Activated naive CD4-positive, alpha-beta T cell treated with anti-CD3 and anti-CD28 coated beads, Interleukin-2, amount 10 ng/mL, durations not matched to agents 7 days and 5 days (primary cell): Measurements from ENCODE around the gene LURAP1L.

Source experiments
- CTCF ChIA-PET: fragments of 350-600 bp; sonication (Branson Sonifier 250); formaldehyde crosslinking; loops from one replicate; lab custom pipeline; 2021; ENCODE audit warnings: antibody characterized with exemption; lab: Charles Lee
- DNase-seq: peaks from one replicate; pipeline ENCODE4 v3.0.0-alpha.2; 2020
- H3K27ac Mint-ChIP-seq: one replicate; pipeline ENCODE4 v1.8.0; 2021; ENCODE audit warnings: mild to moderate bottlenecking, moderate library complexity, mixed read lengths
- H3K27me3 Mint-ChIP-seq: one replicate; pipeline ENCODE4 v1.8.0; 2021; ENCODE audit warnings: mild to moderate bottlenecking, mixed read lengths
- H3K36me3 Mint-ChIP-seq: one replicate; pipeline ENCODE4 v1.8.0; 2021; ENCODE audit warnings: mixed read lengths
- H3K4me1 Mint-ChIP-seq: one replicate; pipeline ENCODE4 v1.8.0; 2021; ENCODE audit warnings: mixed read lengths
- H3K4me3 Mint-ChIP-seq: one replicate; pipeline ENCODE4 v1.8.0; 2021; ENCODE audit warnings: mild to moderate bottlenecking, moderate library complexity, mixed read lengths
- H3K9me3 Mint-ChIP-seq: one replicate; pipeline ENCODE4 v1.8.0; 2021; ENCODE audit warnings: mixed read lengths

The LURAP1L gene

DNA sequence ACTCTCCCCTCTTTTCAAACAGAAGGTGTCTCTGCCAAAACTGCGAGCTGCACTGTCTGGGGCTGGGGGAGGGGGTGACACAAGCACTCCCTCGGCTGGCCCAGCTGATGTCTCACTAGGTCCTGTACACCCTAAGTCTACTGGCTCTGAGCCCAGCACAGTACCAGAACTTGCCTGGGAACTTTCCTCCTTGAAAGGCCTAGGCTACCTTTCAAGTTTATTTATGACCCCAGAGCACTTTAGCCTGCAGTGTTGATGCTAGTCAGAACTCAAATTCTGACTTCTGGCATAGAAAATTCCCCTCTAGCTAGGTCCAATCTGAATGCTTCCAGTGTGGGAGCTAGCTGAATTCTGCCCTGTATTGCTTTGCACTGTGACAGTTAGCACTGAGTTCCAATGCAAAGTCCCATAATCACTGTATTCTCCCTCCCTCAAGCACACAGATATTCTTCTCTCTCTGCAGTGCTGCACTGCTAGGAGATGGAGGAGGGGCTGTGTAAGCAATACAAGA is 10.5 kb downstream of the LURAP1L start:
- Mint-ChIP-seq H3K27ac (no peak overlapping the region), H3K4me3 (no peak overlapping the region), H3K36me3 (no peaks in the 10 kb centered on the region), H3K27me3 (no peaks in the 10 kb centered on the region), H3K9me3 (no peaks in the 10 kb centered on the region), H3K4me1 (no peaks in the 10 kb centered on the region)
- CTCF ChIA-PET, result no interaction called here
- no peak for DNase-seq

DNA sequence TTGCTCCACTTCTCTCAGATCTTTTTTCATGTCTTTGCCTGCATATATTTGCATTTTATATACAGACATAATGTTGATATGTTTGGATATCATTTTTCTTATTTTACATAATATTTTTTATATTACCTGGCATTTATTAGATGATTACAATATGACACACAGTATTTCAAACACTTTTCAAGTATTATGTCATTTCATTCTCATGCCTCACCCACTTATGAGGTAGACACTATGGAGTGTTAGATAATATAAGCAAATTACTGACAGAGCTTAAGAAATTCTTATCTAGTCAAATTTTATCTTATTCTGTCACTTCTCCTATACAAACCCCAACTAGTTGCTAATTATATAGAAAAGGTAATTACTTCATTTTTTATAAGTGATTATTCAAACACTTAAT is 11.1 kb downstream of the LURAP1L start:
- Mint-ChIP-seq H3K27ac (no peak overlapping the region), H3K36me3 (no peaks in the 10 kb centered on the region), H3K27me3 (no peaks in the 10 kb centered on the region), H3K4me1 (no peaks in the 10 kb centered on the region), H3K9me3 (no peaks in the 10 kb centered on the region), H3K4me3 (no peak overlapping the region)
- no peak for DNase-seq
- CTCF ChIA-PET, result no interaction called here

DNA sequence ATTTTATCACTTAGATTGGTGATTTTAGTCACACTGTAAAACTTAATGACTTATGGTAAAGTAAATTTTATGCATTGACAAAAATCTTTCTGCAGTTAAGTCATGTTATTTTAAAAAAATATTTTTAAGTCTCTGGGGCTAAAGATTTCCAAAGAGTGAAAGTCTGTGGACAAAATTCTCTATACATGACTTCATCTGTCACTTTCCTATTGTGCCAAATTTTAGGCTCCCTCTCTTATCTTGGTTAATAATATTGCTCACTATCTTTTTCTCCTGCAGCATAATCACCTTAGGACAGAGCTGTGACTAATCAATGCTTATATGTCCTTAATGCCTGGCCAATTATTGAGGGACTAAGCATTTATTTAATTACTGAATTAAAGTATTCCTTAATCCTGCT is 15.2 kb downstream of the LURAP1L start:
- Mint-ChIP-seq H3K27me3 (no peaks in the 10 kb centered on the region), H3K9me3 (no peaks in the 10 kb centered on the region), H3K4me1 (no peaks in the 10 kb centered on the region), H3K27ac (no peak overlapping the region), H3K36me3 (no peaks in the 10 kb centered on the region), H3K4me3 (no peak overlapping the region)
- CTCF ChIA-PET, result no interaction called here
- no peak for DNase-seq

DNA sequence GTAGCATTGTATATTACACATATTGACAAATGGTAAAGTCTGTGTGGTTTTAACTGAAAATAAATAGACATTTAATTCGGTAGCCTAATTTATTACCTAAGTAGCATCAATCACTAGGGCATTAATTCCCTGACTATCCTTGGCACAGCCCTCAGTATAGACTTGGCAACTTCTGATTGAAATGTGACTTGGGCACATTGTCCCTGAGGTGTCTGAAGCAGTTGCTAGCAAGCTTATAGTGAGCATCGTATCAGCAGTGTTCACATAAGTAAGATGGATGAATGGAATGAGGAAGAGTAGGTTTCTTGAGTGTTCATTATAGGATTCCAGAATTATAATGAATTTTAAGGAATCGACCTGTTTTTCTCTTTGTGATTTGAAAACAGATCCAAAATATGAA is 16.1 kb downstream of the LURAP1L start:
- Mint-ChIP-seq H3K4me3 (no peak overlapping the region), H3K4me1 (no peaks in the 10 kb centered on the region), H3K36me3 (no peaks in the 10 kb centered on the region), H3K27me3 (no peaks in the 10 kb centered on the region), H3K27ac (no peak overlapping the region), H3K9me3 (no peaks in the 10 kb centered on the region)
- CTCF ChIA-PET, result no interaction called here
- no peak for DNase-seq

- Mint-ChIP-seq H3K27ac (no peak overlapping the region), H3K27me3 (no peaks in the 10 kb centered on the region)
Observed at GRCh38 chr9:12794101-12794799, 19.4 kb downstream of the LURAP1L start.

GRCh38 chr9:12796601-12797000 is 21.8 kb downstream of the LURAP1L start:
- Mint-ChIP-seq H3K4me3 (no peak overlapping the region), H3K4me1 (no peaks in the 10 kb centered on the region), H3K9me3 (no peaks in the 10 kb centered on the region), H3K27me3 (no peaks in the 10 kb centered on the region), H3K36me3 (no peaks in the 10 kb centered on the region), H3K27ac (no peak overlapping the region)
- CTCF ChIA-PET, result no interaction called here
- no peak for DNase-seq

More at GRCh38 chr9:12794101-12794799, 19.4 kb downstream of the LURAP1L start:
- DNase-seq, result no peak
- Mint-ChIP-seq H3K4me1 (no peaks in the 10 kb centered on the region), H3K36me3 (no peaks in the 10 kb centered on the region), H3K9me3 (no peaks in the 10 kb centered on the region), H3K4me3 (no peak overlapping the region)
- CTCF ChIA-PET, result no interaction called here

DNA sequence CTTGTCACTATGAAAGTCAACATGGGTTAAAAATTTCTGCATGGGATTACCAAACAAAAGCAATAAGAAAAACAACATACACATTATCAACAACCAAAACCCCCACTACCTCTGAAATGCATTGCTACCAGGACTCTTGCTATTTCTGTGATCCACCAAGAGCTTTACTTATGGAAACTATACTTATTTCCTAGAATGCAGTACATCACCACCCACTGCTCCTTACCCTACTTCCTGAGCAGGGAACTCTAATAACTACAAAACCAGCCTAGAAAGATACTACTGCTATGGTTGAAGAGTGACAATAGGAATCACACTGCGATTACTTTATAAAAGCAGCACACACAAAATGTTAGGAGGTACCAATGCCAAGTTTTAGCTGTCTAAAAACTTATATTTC is 22.2 kb downstream of the LURAP1L start:
- Mint-ChIP-seq H3K27me3 (no peaks in the 10 kb centered on the region), H3K36me3 (no peaks in the 10 kb centered on the region), H3K4me1 (no peaks in the 10 kb centered on the region), H3K4me3 (no peak overlapping the region), H3K9me3 (no peaks in the 10 kb centered on the region), H3K27ac (no peak overlapping the region)
- no peak for DNase-seq
- CTCF ChIA-PET, result no interaction called here

DNA sequence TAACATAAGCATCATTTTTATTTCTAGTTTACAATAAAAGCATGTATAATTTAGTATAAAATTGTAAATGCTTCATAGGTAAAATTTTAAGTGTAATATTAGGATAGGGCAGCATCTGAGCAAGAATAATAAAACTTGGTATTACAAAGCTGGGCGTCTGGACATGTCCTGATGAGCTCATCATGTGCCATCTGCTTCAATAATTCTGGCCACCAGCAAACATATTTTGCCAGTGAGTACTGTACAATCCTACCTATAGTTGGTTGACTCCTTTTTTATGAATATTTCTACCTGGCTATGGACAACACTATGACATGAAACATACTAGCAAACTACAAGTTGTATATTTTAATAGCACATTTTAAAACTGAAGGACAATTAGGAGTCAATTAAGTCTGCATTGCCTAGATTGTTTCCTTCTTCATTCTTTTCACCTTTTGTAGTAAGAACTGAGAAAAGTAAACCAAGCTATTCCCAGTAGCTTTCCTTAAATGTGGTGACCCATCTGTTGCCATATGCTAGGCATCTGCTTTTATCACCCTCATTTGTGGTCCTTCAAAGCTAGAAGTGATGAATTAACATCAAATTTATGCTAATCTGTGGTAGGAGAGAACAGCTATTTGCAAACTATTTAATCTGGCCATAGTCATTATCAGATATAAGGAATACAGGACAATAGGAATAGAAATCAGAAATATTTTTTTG is 23.4 kb downstream of the LURAP1L start:
- CTCF ChIA-PET, result no interaction called here
- H3K4me3 Mint-ChIP-seq, result no peak overlapping the region
- no peaks in the 10 kb centered on the region for H3K4me1 Mint-ChIP-seq
- no peak for DNase-seq
- H3K27me3 Mint-ChIP-seq, result no peaks in the 10 kb centered on the region
- H3K36me3 Mint-ChIP-seq, result no peaks in the 10 kb centered on the region
- no peaks in the 10 kb centered on the region for H3K9me3 Mint-ChIP-seq
- no peak overlapping the region for H3K27ac Mint-ChIP-seq

GRCh38 chr9:12801187-12801586 is 26.4 kb downstream of the LURAP1L start:
- CTCF ChIA-PET, result no interaction called here
- no peaks in the 10 kb centered on the region for H3K36me3 Mint-ChIP-seq
- H3K27me3 Mint-ChIP-seq, result no peaks in the 10 kb centered on the region
- H3K4me3 Mint-ChIP-seq, result no peak overlapping the region
- DNase-seq, result no peak
- H3K27ac Mint-ChIP-seq, result no peak overlapping the region
- H3K9me3 Mint-ChIP-seq, result peaks cover 2% of the 10 kb centered on the region
- H3K4me1 Mint-ChIP-seq, result no peaks in the 10 kb centered on the region

GRCh38 chr9:12801663-12802062 is 26.8 kb downstream of the LURAP1L start:
- DNase-seq, result no peak
- H3K27me3 Mint-ChIP-seq, result no peaks in the 10 kb centered on the region
- no peak overlapping the region for H3K4me3 Mint-ChIP-seq
- peaks cover 2% of the 10 kb centered on the region for H3K9me3 Mint-ChIP-seq
- CTCF ChIA-PET, result no interaction called here
- H3K4me1 Mint-ChIP-seq, result no peaks in the 10 kb centered on the region
- H3K36me3 Mint-ChIP-seq, result no peaks in the 10 kb centered on the region
- no peak overlapping the region for H3K27ac Mint-ChIP-seq

GRCh38 chr9:12802093-12802492 is 27.3 kb downstream of the LURAP1L start:
- CTCF ChIA-PET, result no interaction called here
- DNase-seq, result no peak
- H3K27me3 Mint-ChIP-seq, result no peaks in the 10 kb centered on the region
- H3K9me3 Mint-ChIP-seq, result peaks cover 2% of the 10 kb centered on the region
- no peaks in the 10 kb centered on the region for H3K4me1 Mint-ChIP-seq
- no peak overlapping the region for H3K4me3 Mint-ChIP-seq
- H3K27ac Mint-ChIP-seq, result no peak overlapping the region
- H3K36me3 Mint-ChIP-seq, result no peaks in the 10 kb centered on the region

DNA sequence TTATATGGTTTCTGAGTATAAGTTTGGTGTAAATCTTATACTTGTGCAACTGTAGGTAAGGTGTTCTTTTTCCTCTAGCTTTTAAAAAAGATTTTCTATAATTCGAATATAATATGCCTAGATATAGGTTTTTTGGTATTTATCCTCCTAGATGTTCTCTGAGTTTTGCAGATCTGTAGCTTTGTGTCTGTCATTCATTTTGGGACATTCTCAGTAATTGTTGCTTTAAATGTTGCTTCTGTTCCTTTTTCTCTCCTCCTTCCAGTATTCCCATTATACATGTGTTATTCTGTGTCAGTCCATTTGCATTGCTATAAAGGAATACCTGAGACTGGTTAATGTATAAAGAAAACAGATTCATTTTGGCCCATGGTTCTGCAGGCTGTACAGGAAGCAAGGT is 33.7 kb downstream of the LURAP1L start:
- Mint-ChIP-seq H3K27ac (no peak overlapping the region), H3K36me3 (no peaks in the 10 kb centered on the region), H3K27me3 (no peaks in the 10 kb centered on the region), H3K4me3 (no peak overlapping the region), H3K4me1 (no peaks in the 10 kb centered on the region), H3K9me3 (peaks cover 3% of the 10 kb centered on the region)
- CTCF ChIA-PET, result no interaction called here
- no peak for DNase-seq

- Mint-ChIP-seq H3K27ac (no peak overlapping the region), H3K27me3 (no peaks in the 10 kb centered on the region), H3K9me3 (peaks cover 3% of the 10 kb centered on the region), H3K4me3 (no peak overlapping the region), H3K4me1 (no peaks in the 10 kb centered on the region), H3K36me3 (no peaks in the 10 kb centered on the region)
- no peak for DNase-seq
- CTCF ChIA-PET, result no interaction called here
Observed at GRCh38 chr9:12809720-12810119, 34.9 kb downstream of the LURAP1L start.

DNA sequence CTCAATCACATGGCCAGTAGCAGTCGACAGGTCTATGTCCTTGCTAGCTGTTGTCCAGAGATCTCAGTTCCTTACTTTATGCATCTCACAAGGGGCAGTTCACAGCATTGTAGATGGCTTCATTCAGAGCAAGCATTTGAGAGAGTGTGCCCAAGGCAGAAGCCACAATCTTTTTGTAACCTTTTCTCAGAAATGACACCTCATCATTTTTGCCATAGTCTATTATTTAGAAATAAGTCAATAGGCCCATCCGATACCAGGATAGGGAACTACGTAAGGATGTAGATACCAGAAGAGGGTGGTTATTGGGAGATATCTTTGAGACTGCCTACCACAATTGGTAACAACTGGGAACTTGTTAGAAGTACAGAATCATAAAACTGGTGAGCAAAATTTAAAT is 37.1 kb downstream of the LURAP1L start:
- Mint-ChIP-seq H3K9me3 (peaks cover 1% of the 10 kb centered on the region), H3K27ac (no peak overlapping the region), H3K4me1 (no peaks in the 10 kb centered on the region), H3K36me3 (no peaks in the 10 kb centered on the region), H3K4me3 (no peak overlapping the region), H3K27me3 (no peaks in the 10 kb centered on the region)
- DNase-seq, result no peak
- CTCF ChIA-PET, result interaction anchor here (0.6 kb wide), 1 partner anchor 48 kb away, joined by 3 read pairs; no protein-coding TSS in a partner anchor

DNA sequence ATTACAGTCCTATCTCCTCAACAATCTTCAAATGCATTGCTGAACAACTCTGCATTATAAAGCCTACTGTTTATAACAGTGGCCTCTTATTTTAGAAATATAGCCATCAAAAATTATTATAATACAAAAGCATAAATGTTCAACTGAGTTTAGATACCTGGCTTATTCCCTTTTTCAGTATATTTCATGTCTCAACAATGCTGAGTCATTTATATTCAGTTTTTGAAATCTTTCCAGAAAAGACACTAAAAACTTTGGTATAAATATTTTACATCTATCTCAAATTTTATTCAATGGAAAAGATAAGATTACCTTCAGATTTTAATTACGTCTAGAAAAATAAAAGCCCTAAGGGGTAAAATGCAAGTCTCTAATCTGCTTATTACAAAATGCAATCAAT is 37.9 kb downstream of the LURAP1L start:
- Mint-ChIP-seq H3K27me3 (no peaks in the 10 kb centered on the region), H3K36me3 (no peaks in the 10 kb centered on the region), H3K4me1 (no peaks in the 10 kb centered on the region), H3K27ac (no peak overlapping the region), H3K9me3 (peaks cover 3% of the 10 kb centered on the region), H3K4me3 (no peak overlapping the region)
- DNase-seq, result no peak
- CTCF ChIA-PET, result no interaction called here
